SK-N-SH (cell line): ENCODE data around the gene GNG12. TPM values are rescaled to one million over a fixed set of nuclear protein-coding genes. Genes with fewer than 3 reads are reported as not detected.

Experiments used
- CTCF ChIA-PET: fragments of 300-600, 350-600 bp; formaldehyde crosslinking; extraction: SDS; loops from one replicate; lab custom pipeline; 2021; lab: Yijun Ruan, JAX
- POLR2A ChIA-PET: fragments of 350-600 bp; sonication (Branson Sonifier 250); formaldehyde crosslinking; extraction: SDS; loops from one replicate; lab custom pipeline; 2020; ENCODE audit warnings: antibody characterized with exemption, inconsistent platforms; lab: Yijun Ruan, JAX
- DNase-seq: peaks from one replicate; pipeline ENCODE4 v3.0.0; 2012
- H2AFZ ChIP-seq: fragments of 200-600 bp; sonication (generic); 2 replicates; pipeline ENCODE4 v1.8.1; 2016; ENCODE audit warnings: antibody characterized with exemption, mild to moderate bottlenecking, low read depth
- H3F3A ChIP-seq: fragments of 200-600 bp; sonication (generic); replicated peaks from 2 replicates; pipeline ENCODE3; 2016; ENCODE audit warnings: antibody characterized with exemption, mild to moderate bottlenecking; ENCODE audit not compliant: insufficient read depth
- H3K27ac ChIP-seq, 2 experiments: fragments of 200-500 bp in 1 of 2; fragments of 200-600 bp in 1 of 2; sonication (Bioruptor generic) in 1 of 2; sonication (generic), shearing (Covaris generic) in 1 of 2; 2 replicates each; pipeline versions ENCODE4 v1.5.1 to v1.6.1; 2014 to 2016; ENCODE audit warnings: low read depth in 2 of 2, inconsistent platforms in 1 of 2, low read length in 1 of 2, mild to moderate bottlenecking in 1 of 2, mixed read lengths in 1 of 2
- H3K27me3 ChIP-seq: fragments of 200-600 bp; sonication (generic), shearing (Covaris generic); 2 replicates; pipeline ENCODE4 v1.6.1; 2016; ENCODE audit warnings: mixed run types; ENCODE audit not compliant: insufficient read depth
- H3K36me3 ChIP-seq, 2 experiments: fragments of 200-500 bp in 1 of 2; fragments of 200-600 bp in 1 of 2; sonication (Bioruptor generic) in 1 of 2; sonication (generic) in 1 of 2; replicated peaks in 1 of 2; 2 replicates each; pipeline versions ENCODE3 to v1.5.1; 2014 to 2016; ENCODE audit warnings: low read length in 1 of 2, mild to moderate bottlenecking in 1 of 2; ENCODE audit not compliant: insufficient read depth in 2 of 2, control insufficient read depth in 1 of 2
- H3K4me1 ChIP-seq, 2 experiments: fragments of 200-500 bp in 1 of 2; fragments of 200-600 bp in 1 of 2; sonication (Bioruptor generic) in 1 of 2; sonication (generic), shearing (Covaris generic) in 1 of 2; 2 replicates each; pipeline versions ENCODE4 v1.5.1 to v1.6.1; 2014 to 2016; ENCODE audit warnings: low read depth in 1 of 2, low read length in 1 of 2, mixed run types in 1 of 2; ENCODE audit not compliant: insufficient read depth in 2 of 2, control insufficient read depth in 1 of 2
- H3K4me2 ChIP-seq: fragments of 200-600 bp; sonication (generic), shearing (Covaris generic); 2 replicates; pipeline ENCODE4 v1.6.1; 2017; ENCODE audit warnings: mixed run types
- H3K4me3 ChIP-seq, 2 experiments: fragments of 200-500 bp in 1 of 2; fragments of 200-600 bp in 1 of 2; sonication (Bioruptor generic) in 1 of 2; sonication (generic), shearing (Covaris generic) in 1 of 2; 2 replicates each; pipeline versions ENCODE4 v1.5.1 to v1.8.1; 2014 to 2016; ENCODE audit warnings: low read depth in 2 of 2, inconsistent platforms in 1 of 2, low read length in 1 of 2, mild to moderate bottlenecking in 1 of 2, mixed read lengths in 1 of 2, moderate library complexity in 1 of 2
- H3K79me2 ChIP-seq: fragments of 200-600 bp; sonication (generic); 2 replicates; pipeline ENCODE4 v1.8.1; 2017; ENCODE audit warnings: mild to moderate bottlenecking; ENCODE audit not compliant: insufficient read depth
- H3K9ac ChIP-seq: fragments of 200-600 bp; sonication (generic); 2 replicates; pipeline ENCODE4 v1.6.1; 2017; ENCODE audit warnings: mixed run types
- H3K9me2 ChIP-seq: fragments of 200-600 bp; sonication (generic); 2 replicates; pipeline ENCODE4 v1.6.1; 2017; ENCODE audit warnings: mixed run types
- H3K9me3 ChIP-seq: fragments of 200-600 bp; sonication (generic); 2 replicates; pipeline ENCODE4 v1.6.1; 2017; ENCODE audit warnings: mixed run types, mild to moderate bottlenecking, moderate library complexity
- H4K20me1 ChIP-seq: fragments of 200-600 bp; sonication (generic); 2 replicates; pipeline ENCODE4 v1.6.1; 2017; ENCODE audit warnings: mild to moderate bottlenecking, mixed run types; ENCODE audit not compliant: insufficient read depth
- ELF1 ChIP-seq: IDR thresholded peaks from 2 replicates; pipeline ENCODE4 v1.4.0; 2012
- EZH2phosphoT487 ChIP-seq: fragments of 200-600 bp; sonication (generic); IDR thresholded peaks from 2 replicates; pipeline ENCODE4 v1.6.1; 2017; ENCODE audit warnings: low read depth, mixed run types, mild to moderate bottlenecking, antibody characterized with exemption, moderate library complexity, borderline replicate concordance
- FOXJ3 ChIP-seq: sonication (generic); formaldehyde crosslinking; IDR thresholded peaks from 2 replicates; pipeline ENCODE4 v1.5.1; 2020; ENCODE audit warnings: mild to moderate bottlenecking, missing genetic modification reagents
- GATA2 ChIP-seq: sonication (generic); formaldehyde crosslinking; IDR thresholded peaks from 2 replicates; pipeline ENCODE4 v1.5.0; 2020; ENCODE audit warnings: mild to moderate bottlenecking, missing genetic modification reagents
- JUND ChIP-seq: IDR thresholded peaks from 2 replicates; pipeline ENCODE4 v1.4.0; 2012
- MXI1 ChIP-seq: IDR thresholded peaks from 2 replicates; pipeline ENCODE4 v1.6.1; 2012; ENCODE audit warnings: mild to moderate bottlenecking, low read depth, low read length, improper control_type of control experiment
- RAD21 ChIP-seq: IDR thresholded peaks from 2 replicates; pipeline ENCODE4 v1.6.1; 2012; ENCODE audit warnings: mild to moderate bottlenecking, low read length
- RCOR1 ChIP-seq: fragments of 150-350 bp; IDR thresholded peaks from 2 replicates; pipeline ENCODE4 v1.6.1; 2017; ENCODE audit warnings: antibody characterized with exemption, low read length
- REST ChIP-seq: IDR thresholded peaks from 2 replicates; pipeline ENCODE4 v1.6.1; 2012; ENCODE audit warnings: mild to moderate bottlenecking, low read depth, low read length, moderate library complexity
- RXRA ChIP-seq: IDR thresholded peaks from 2 replicates; pipeline ENCODE4 v1.4.0; 2012; ENCODE audit warnings: low read depth, mild to moderate bottlenecking, borderline replicate concordance
- SMC3 ChIP-seq: IDR thresholded peaks from 2 replicates; pipeline ENCODE4 v1.6.1; 2012; ENCODE audit warnings: low read depth, low read length, improper control_type of control experiment
- TAF1 ChIP-seq: IDR thresholded peaks from 2 replicates; pipeline ENCODE4 v1.6.1; 2012; ENCODE audit warnings: low read depth, mild to moderate bottlenecking, low read length, moderate library complexity, borderline replicate concordance
- whole genome bisulfite sequencing: methylation state at CpG from one replicate; pipeline ENCODE4 v1.1.6; 2017; ENCODE audit warnings: low lambda C conversion rate; 5-methylcytosine and 5-hydroxymethylcytosine counted together
- polyA plus RNA-seq, 3 experiments: library from polyadenylated mRNA; depleted of rRNA; stranded (reverse); fragments of >200 nt; gene quantifications; 2 replicates each; pipeline ENCODE4 v1.2.3, GENCODE V29; 2012
- TF ChIP-seq, protein P1 (sequence below): fragments of 200-600 bp; sonication (generic); IDR thresholded peaks from 2 replicates; pipeline ENCODE4 v1.6.1; 2017; ENCODE audit warnings: antibody characterized with exemption, mild to moderate bottlenecking, moderate library complexity
- TF ChIP-seq, protein P2 (sequence below): fragments of 150-350 bp; IDR thresholded peaks from 2 replicates; pipeline ENCODE4 v1.6.1; 2017; ENCODE audit warnings: antibody characterized with exemption, low read length, low read depth, borderline replicate concordance
- TF ChIP-seq, protein P3 (sequence below): IDR thresholded peaks from 2 replicates; pipeline ENCODE4 v1.4.0; 2012; ENCODE audit warnings: low read depth, borderline replicate concordance
- TF ChIP-seq, protein P4 (sequence below): IDR thresholded peaks from 2 replicates; pipeline ENCODE4 v1.4.0; 2012; ENCODE audit warnings: low read depth, borderline replicate concordance

The GNG12 gene
- polyA plus RNA-seq, 1 of the 3 experiments (the other 2 are of a cell fraction), result 41.2 TPM

DNA sequence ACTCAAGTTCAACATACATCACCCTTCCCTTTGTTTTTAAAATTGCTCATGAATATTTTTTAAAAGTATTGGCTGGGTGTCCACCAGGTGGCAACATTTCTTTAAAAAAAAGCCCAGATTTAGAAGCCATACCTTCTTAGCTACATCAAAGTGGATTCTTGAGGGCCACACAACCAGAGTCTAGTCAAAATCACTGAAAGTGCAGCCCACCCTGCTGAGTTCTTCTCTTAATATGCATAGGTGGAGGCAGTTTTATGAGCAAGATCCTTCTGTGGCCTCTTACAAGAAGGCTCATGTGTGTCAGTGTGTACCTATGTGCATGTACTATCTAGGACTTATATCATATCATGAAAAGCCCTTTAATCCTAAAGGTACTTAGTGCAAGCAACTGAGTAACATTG is 16.9 kb upstream of the GNG12 start:
- Histone ChIP-seq H3K27me3 (no peaks in the 10 kb centered on the region), H3K4me1 (peaks cover 4 to 15% of the 10 kb centered on the region in 2 experiments), H3K27ac (peak overlapping the region in 1 of 2 experiments; percentile 71; a peak in 2 of 4 replicates), H3F3A (peaks cover 8% of the 10 kb centered on the region), H3K9ac (no peak overlapping the region), H3K4me3 (no peak overlapping the region), H3K79me2 (no peaks in the 10 kb centered on the region), H3K9me2 (no peaks in the 10 kb centered on the region), H4K20me1 (no peaks in the 10 kb centered on the region), H2AFZ (no peak overlapping the region; the same call in 1 of the 2 replicates), H3K4me2 (peak overlapping the region; percentile 36), H3K36me3 (no peaks in the 10 kb centered on the region), H3K9me3 (no peaks in the 10 kb centered on the region)
- POLR2A ChIA-PET, result no interaction called here
- CTCF ChIA-PET, result interaction anchor here (0.7 to 9.2 kb wide), 41 partner anchors 9 to 612 kb away, joined by 3 to 60 read pairs (median 4); partner anchors contain the start of genes DIRAS3 and GNG12
- TF ChIP-seq MXI1 (no peak), RAD21 (peak; percentile 74), SMC3 (peak; percentile 43)
- TF ChIP-seq, protein P1, sequence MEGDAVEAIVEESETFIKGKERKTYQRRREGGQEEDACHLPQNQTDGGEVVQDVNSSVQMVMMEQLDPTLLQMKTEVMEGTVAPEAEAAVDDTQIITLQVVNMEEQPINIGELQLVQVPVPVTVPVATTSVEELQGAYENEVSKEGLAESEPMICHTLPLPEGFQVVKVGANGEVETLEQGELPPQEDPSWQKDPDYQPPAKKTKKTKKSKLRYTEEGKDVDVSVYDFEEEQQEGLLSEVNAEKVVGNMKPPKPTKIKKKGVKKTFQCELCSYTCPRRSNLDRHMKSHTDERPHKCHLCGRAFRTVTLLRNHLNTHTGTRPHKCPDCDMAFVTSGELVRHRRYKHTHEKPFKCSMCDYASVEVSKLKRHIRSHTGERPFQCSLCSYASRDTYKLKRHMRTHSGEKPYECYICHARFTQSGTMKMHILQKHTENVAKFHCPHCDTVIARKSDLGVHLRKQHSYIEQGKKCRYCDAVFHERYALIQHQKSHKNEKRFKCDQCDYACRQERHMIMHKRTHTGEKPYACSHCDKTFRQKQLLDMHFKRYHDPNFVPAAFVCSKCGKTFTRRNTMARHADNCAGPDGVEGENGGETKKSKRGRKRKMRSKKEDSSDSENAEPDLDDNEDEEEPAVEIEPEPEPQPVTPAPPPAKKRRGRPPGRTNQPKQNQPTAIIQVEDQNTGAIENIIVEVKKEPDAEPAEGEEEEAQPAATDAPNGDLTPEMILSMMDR, result peak; percentile 76
- peak; percentile 17 for DNase-seq

- Histone ChIP-seq H3K9me3 (no peaks in the 10 kb centered on the region), H3K4me2 (no peak overlapping the region), H3K9me2 (no peaks in the 10 kb centered on the region), H4K20me1 (no peaks in the 10 kb centered on the region), H3K36me3 (no peaks in the 10 kb centered on the region), H3K27ac (peak overlapping the region in 1 of 2 experiments; percentile 2; a peak in 1 of 4 replicates), H3K27me3 (no peaks in the 10 kb centered on the region), H3K79me2 (no peaks in the 10 kb centered on the region), H3K9ac (no peak overlapping the region), H3F3A (peaks cover 8% of the 10 kb centered on the region), H3K4me3 (no peak overlapping the region), H3K4me1 (peaks cover 4 to 20% of the 10 kb centered on the region in 2 experiments), H2AFZ (no peak overlapping the region; the same call in 1 of the 2 replicates)
- no peak for DNase-seq
- CTCF ChIA-PET, result interaction anchor here (1.0 to 9.2 kb wide), 4 partner anchors 80 to 274 kb away, joined by 3 to 60 read pairs (median 3); no protein-coding TSS in a partner anchor
- POLR2A ChIA-PET, result no interaction called here
- WGBS, result 50% methylated on average over 2 of the region's 2 CpGs
- no peak for TF ChIP-seq REST
- TF ChIP-seq RAD21, result no peak
- no peak for TF ChIP-seq EZH2phosphoT487
- no peak for TF ChIP-seq TAF1
- no peak for TF ChIP-seq FOXJ3 (CRISPR knock-in tag)
- no peak for TF ChIP-seq ELF1
- TF ChIP-seq, protein P2, sequence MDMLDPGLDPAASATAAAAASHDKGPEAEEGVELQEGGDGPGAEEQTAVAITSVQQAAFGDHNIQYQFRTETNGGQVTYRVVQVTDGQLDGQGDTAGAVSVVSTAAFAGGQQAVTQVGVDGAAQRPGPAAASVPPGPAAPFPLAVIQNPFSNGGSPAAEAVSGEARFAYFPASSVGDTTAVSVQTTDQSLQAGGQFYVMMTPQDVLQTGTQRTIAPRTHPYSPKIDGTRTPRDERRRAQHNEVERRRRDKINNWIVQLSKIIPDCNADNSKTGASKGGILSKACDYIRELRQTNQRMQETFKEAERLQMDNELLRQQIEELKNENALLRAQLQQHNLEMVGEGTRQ, result no peak
- TF ChIP-seq, protein P3, sequence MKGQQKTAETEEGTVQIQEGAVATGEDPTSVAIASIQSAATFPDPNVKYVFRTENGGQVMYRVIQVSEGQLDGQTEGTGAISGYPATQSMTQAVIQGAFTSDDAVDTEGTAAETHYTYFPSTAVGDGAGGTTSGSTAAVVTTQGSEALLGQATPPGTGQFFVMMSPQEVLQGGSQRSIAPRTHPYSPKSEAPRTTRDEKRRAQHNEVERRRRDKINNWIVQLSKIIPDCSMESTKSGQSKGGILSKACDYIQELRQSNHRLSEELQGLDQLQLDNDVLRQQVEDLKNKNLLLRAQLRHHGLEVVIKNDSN, result no peak
- no peak for TF ChIP-seq RXRA
- TF ChIP-seq, protein P4, sequence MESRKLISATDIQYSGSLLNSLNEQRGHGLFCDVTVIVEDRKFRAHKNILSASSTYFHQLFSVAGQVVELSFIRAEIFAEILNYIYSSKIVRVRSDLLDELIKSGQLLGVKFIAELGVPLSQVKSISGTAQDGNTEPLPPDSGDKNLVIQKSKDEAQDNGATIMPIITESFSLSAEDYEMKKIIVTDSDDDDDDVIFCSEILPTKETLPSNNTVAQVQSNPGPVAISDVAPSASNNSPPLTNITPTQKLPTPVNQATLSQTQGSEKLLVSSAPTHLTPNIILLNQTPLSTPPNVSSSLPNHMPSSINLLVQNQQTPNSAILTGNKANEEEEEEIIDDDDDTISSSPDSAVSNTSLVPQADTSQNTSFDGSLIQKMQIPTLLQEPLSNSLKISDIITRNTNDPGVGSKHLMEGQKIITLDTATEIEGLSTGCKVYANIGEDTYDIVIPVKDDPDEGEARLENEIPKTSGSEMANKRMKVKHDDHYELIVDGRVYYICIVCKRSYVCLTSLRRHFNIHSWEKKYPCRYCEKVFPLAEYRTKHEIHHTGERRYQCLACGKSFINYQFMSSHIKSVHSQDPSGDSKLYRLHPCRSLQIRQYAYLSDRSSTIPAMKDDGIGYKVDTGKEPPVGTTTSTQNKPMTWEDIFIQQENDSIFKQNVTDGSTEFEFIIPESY, result no peak
- no peak for TF ChIP-seq MXI1
- no peak for TF ChIP-seq GATA2 (CRISPR knock-in tag)
- no peak for TF ChIP-seq RCOR1
- no peak for TF ChIP-seq JUND
- TF ChIP-seq, all 33 proteins: peak for 0
Observed at GRCh38 chr1:67847466-67847865, 14.2 kb upstream of the GNG12 start.
